Measurements from ENCODE around the gene GMPR. TPM values are rescaled to one million over a fixed set of nuclear protein-coding genes. Genes with fewer than 3 reads are reported as not detected.

GMPR gene
- total and polyA plus RNA-seq, 2 donors (not counting 3 experiments of a cell fraction or from before 2014, with no cell fraction given): 36.3 to 64.0 TPM

GRCh38 chr6:16277101-16277981 is 39.0 kb downstream of the GMPR start:
- POLR2A ChIA-PET: no interaction called here
- TF ChIP-seq GATA2 (IDR thresholded peaks at IDR 0.05; ENCODE audit: insufficient read depth, insufficient read length, low read depth, low read length): peak; percentile 33
- peak; percentile 93 for TF ChIP-seq FOS (IDR thresholded peaks at IDR 0.05; ENCODE audit: borderline replicate concordance, insufficient read depth, low read length)
- peak; percentile 95 for TF ChIP-seq JUN (IDR thresholded peaks at IDR 0.05; ENCODE audit: borderline replicate concordance, insufficient read depth, insufficient read length, low read depth)
- TF ChIP-seq MYC (IDR thresholded peaks at IDR 0.05; ENCODE audit: low read depth, low read length): no peak
- TF ChIP-seq EZH2 (IDR thresholded peaks at IDR 0.05; ENCODE audit: borderline replicate concordance, low read depth, low read length, severe bottlenecking): no peak
- TF ChIP-seq MAX (IDR thresholded peaks at IDR 0.05; ENCODE audit: insufficient read depth, insufficient read length): no peak
- TF ChIP-seq CTCF (IDR thresholded peaks at IDR 0.05; ENCODE audit: extremely low read depth in 1 of 2, insufficient read depth in 1 of 2, low read depth in 1 of 2, low read length in 2 of 2): peak; percentile 79 to 80
- no peak for TF ChIP-seq POLR2A (IDR thresholded peaks at IDR 0.05; ENCODE audit: low read depth, low read length)
- peak; percentile 34 for TF ChIP-seq POLR2AphosphoS5 (IDR thresholded peaks at IDR 0.05; ENCODE audit: insufficient read depth, low read depth, low read length)
- Histone ChIP-seq H3K36me3 (ENCODE audit: control insufficient read depth in 2 of 2, extremely low read depth in 1 of 2, insufficient read depth in 2 of 2, low read length in 2 of 2) (peaks cover 0 to 9% of the 10 kb centered on the region in 2 experiments), H3K79me2 (ENCODE audit: control insufficient read depth, insufficient read depth, low read length) (no peaks in the 10 kb centered on the region), H3K9ac (replicated peaks; ENCODE audit: extremely low read depth, insufficient read depth, low read length) (peak overlapping the region; percentile 19), H3K9me1 (replicated peaks; ENCODE audit: control insufficient read depth, extremely low read depth, insufficient read depth, low read length) (no peaks in the 10 kb centered on the region), H3K27me3 (ENCODE audit: control insufficient read depth in 2 of 2, insufficient read depth in 2 of 2, low read length in 2 of 2) (no peaks in the 10 kb centered on the region), H3K9me3 (replicated peaks; ENCODE audit: control insufficient read depth, insufficient read depth, low read length) (no peaks in the 10 kb centered on the region), H2AFZ (ENCODE audit: low read depth, low read length) (no peak overlapping the region), H3K4me1 (ENCODE audit: control insufficient read depth, extremely low read depth, insufficient read depth, low read length) (peaks cover 9% of the 10 kb centered on the region), H3K4me3 (replicated peaks in 1 of 3; ENCODE audit: insufficient read depth in 1 of 3, low read depth in 1 of 3, low read length in 3 of 3) (no peak overlapping the region), H3K4me2 (ENCODE audit: insufficient read depth, low read length) (peak overlapping the region; percentile 19), H4K20me1 (replicated peaks; ENCODE audit: control insufficient read depth, extremely low read depth, insufficient read depth, low read length) (no peaks in the 10 kb centered on the region), H3K27ac (ENCODE audit: insufficient read depth, low read depth, low read length) (peak overlapping the region; percentile 73)
- peak; percentile 99 for FAIRE-seq
- dilution Hi-C loops (cut with MboI; ENCODE audit: extremely low pct_ligation_motif_present, low sequenced_read_pairs): no loop called here
- CTCF ChIA-PET: interaction anchor here (0.6 to 3.7 kb wide), 17 partner anchors 9 to 71 kb away, joined by 3 to 35 read pairs (median 4); partner anchors contain the start of gene GMPR
- intact Hi-C loops (cut with micrococcal nuclease): loop anchor here (1.0 kb wide), 6 partner anchors 38 to 586 kb away; no protein-coding TSS in a partner anchor
- DNase-seq (ENCODE audit: low read depth, low spot score): peak; percentile 96
- no TSS peak for BruUV-seq (replicated peaks)

Data from endothelial cell of umbilical vein (primary cell).